ENCODE data around the gene ISX.

The ISX gene

GRCh38 chr22:35053060-35053835 is 12.7 kb upstream of the ISX start:
- no peak for DNase-seq

DNA sequence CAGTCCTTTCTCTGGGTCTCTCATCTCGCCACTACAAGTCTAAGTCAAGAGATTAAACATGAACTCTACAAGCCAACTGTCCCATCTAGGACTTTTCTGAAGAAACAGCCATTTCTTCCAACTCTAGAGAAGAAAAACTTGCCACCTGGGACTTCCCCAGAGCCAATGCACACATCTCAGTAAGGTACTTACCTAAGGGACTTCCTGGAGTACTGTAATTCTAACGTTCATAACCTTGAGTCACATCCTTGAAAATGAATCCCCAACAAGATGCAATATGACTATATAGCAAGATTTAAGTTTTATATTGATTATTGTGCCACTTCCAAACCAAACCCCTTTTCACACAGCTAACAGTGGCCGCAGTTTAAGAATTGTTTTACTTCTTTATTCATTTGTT is 11.9 kb upstream of the ISX start:
- no peak for DNase-seq

- no peak for DNase-seq
These were observed 9.5 kb upstream of the ISX start for GRCh38 chr22:35056486-35056885.

DNA sequence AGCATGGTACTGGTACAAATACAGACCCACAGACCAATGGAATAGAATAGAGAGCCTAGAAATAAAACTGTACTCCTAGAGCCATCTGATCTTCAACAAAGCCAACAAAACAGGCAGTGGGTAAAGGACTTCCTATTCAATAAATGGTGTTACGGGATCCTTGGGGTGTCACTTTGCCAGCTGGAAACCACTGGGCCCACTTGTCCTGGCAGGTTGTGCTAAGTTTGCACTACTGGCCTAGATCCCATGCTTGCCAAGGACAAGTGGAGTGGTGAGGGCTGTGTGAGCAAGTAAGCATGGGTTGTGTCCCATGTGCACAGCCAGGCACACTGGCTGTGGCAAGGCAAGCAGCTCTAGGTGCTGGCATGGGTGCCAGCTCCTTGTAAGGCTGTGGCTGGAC is 8.8 kb upstream of the ISX start:
- no peak for DNase-seq

- DNase-seq, result no peak
These were observed 6.3 kb upstream of the ISX start for GRCh38 chr22:35059632-35060031.

- DNase-seq, result no peak
These were observed 1.3 kb upstream of the ISX start for GRCh38 chr22:35064664-35065063.

GRCh38 chr22:35065183-35065582 is 775 bp upstream of the ISX start:
- no peak for DNase-seq

- DNase-seq, result no peak
These were observed 810 bp downstream of the ISX start for GRCh38 chr22:35066768-35067167.

- DNase-seq, result no peak
These were observed 3.6 kb downstream of the ISX start for GRCh38 chr22:35069541-35069940.

- DNase-seq, result no peak
These were observed 4.6 kb downstream of the ISX start for GRCh38 chr22:35070451-35071093.

DNA sequence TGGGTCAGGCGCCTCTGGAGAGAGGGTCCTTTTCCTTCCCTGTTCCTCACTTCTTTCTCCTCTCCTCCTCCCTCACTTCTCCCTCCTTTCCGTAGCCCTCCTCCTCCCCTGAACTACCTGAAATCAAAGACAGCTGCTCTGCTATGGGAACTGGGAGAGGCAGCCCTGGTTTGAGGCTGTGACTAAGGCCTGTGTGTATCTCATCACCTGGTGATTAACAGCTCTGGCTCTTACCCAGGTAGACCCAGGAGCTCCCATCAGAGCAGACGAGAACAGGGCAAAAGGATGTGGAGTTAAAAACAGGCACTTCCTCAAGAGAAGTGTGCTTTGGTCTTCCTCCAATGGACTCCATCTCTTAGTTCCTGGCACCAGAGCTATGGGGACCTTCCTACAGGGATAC is 5.8 kb downstream of the ISX start:
- no peak for DNase-seq

DNA sequence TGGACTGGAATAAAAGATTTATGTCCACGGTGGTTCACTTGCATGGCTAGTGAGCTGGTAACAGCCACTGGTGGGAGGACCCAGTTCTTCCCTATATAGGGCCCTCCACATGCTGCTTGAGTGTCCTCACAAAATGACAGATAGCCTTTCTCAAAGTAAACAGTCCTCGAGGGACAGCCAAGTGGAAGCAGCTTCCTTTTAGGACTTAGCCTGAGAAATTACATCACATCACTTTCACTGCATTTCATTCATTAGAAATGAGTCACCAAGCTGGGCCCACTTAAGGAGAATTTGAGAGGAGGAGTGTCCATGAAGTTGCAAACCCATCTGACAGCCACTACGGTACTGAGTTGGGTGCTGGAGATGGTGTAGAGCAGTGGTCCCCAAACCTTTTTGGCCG is 7.0 kb downstream of the ISX start:
- no peak for DNase-seq

DNA sequence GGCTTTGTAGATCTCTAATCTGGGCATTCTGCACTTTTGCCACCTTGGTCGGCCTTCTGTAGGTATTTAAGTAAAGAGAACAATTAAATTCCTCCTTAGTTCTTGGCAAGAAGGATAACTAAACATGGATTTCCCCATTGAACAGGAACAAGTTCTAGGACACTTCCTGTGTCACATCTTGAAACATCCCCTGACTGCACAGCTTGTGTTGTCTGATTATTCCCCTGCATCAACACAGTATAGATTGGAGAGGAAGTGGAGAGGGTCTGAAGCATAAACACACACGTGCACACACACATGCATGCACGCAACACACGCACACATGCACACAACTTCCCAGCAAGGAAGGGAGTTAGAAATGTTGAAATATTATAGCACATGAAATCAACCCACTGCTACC is 8.6 kb downstream of the ISX start:
- no peak for DNase-seq

DNA sequence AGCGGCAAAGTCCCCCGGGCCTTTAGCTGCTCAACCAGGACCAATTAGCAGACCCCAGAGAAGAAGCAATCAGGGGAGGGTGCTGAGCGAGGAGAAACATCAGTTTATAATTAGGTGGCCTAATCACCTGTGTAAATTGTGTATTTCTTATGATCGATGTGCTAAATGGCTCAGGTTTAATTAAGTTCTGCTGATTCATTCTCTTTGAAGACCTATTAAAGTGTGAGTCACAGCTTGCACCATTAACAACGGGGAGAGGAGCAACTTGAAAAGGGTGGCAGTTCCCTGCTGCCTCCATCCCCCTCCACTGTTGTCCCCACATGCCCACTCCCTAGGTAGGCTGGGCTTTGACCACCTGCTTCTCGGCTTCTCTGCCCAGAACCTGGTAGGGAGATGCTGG is 10.7 kb downstream of the ISX start:
- DNase-seq, result no peak

- no peak for DNase-seq
These were observed 19.7 kb downstream of the ISX start for GRCh38 chr22:35085621-35086020.

DNA sequence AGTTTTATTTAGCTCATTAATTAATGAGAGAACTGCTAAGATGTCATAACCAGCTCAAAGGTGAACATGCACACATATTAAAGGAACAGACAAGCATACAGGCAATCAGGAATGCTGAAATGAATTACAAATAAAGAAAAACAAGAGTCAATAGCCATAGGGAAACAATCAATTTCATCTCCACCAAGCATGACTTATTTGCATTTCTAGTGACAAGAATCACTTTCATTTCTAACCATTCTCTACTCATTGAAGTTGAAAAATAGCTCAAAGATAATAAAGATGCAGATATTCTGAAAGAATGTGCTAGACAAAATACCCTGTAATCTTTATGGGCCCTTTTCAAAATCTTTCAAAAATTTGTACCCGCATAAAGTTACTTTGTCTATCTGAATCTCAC is 23.2 kb downstream of the ISX start:
- DNase-seq, result no peak

GRCh38 chr22:35092406-35092805 is 26.4 kb downstream of the ISX start:
- DNase-seq, result no peak

GRCh38 chr22:35098921-35099320 is 33.0 kb downstream of the ISX start:
- DNase-seq, result no peak

DNA sequence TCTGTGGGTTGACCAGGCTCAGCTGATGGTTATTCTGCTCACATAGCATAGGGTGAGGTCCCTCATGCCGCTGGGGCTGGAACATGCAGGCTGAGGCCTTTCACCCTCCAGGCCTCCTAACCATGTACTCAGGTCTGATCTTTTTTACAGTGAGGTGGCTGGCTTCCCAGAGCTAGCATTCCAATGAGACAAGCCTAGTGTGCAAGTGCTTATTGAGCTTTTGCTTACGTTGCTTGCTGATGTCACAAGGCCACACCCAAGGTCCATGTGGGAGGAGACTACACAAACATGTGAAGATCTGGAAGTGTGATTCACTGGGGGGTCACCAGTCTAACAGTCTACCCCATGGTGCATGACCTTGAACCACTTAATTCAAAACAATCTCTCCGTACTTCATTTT is 33.9 kb downstream of the ISX start:
- no peak for DNase-seq

- DNase-seq, result no peak
These were observed 36.7 kb downstream of the ISX start for GRCh38 chr22:35102663-35103062.

- DNase-seq, result no peak
These were observed 37.8 kb downstream of the ISX start for GRCh38 chr22:35103761-35104160.

- DNase-seq, result no peak
These were observed 38.5 kb downstream of the ISX start for GRCh38 chr22:35104491-35104890.

GRCh38 chr22:35109616-35110015 is 43.7 kb downstream of the ISX start:
- no peak for DNase-seq

DNA sequence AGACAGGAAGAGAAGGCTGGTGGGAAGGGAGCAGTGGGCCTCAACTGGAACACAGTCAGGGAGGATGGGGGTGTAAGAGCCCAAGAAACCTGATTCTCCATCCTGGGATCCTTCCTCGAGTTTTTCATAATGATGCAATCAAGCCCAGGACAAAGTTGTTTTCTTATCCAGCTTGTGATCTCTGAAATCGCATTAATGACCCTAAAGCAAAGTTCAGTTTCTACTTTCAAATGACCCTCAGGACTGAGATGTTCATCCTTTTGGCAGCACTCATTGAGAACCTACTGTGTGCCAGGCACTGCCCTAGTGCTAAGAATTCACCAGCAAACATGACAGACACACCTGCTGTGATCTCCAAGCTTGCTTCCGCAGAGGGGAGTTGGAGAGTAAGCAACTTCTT is 45.3 kb downstream of the ISX start:
- no peak for DNase-seq

GRCh38 chr22:35113341-35113740 is 47.4 kb downstream of the ISX start:
- DNase-seq, result no peak

All from CD4-positive, alpha-beta T cell treated with Interleukin-10 for 1 hour (primary cell).